ENCODE results near the gene FAM83F. TPM values are rescaled to one million over a fixed set of nuclear protein-coding genes. Genes with fewer than 3 reads are reported as not detected.

Gene FAM83F
- total and polyA plus RNA-seq, 2 donors (not counting 1 experiment from before 2014, with no cell fraction given), result 0.10 TPM; not detected in 1

DNA sequence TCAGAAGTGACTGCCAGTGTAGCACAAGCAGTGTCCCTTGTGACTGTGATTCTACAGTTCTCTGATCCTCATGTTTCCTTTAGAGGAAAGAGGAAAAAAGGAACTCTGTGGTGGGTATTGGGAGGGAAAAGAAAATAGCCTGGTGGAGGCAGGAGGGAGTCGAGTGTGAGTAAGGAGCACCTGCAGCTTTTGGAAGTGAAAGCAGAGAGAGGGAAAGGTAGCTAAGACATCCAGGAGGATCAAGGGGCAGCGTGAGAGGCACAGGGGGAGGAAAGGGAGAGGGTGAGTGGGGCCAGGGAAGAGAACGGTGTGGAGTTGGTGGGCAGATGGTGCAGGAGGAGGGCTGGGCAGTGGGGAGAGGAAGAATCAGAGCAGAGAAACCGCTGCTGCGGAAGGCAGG lies 22.1 kb upstream of the FAM83F start:
- Mint-ChIP-seq H3K4me1 (no peaks in the 10 kb centered on the region), H3K9me3 (ENCODE audit: insufficient read depth) (no peaks in the 10 kb centered on the region), H3K27ac (no peak overlapping the region), H3K27me3 (peaks cover 4% of the 10 kb centered on the region), H3K4me3 (no peak overlapping the region)
- no peaks in the 10 kb centered on the region for H3K9me3 ChIP-seq (ENCODE audit: control extremely low read depth in 1 of 3, control insufficient read depth in 2 of 3, insufficient read depth in 1 of 3, low read length in 2 of 3)
- ChIA-PET POLR2A (no interaction called here), CTCF (interaction anchor here (2.2 kb wide), 1 partner anchor 52 kb away, joined by 4 read pairs; no protein-coding TSS in a partner anchor)
- no peak overlapping the region for H3K27ac ChIP-seq (ENCODE audit: low read length in 2 of 2)
- intact Hi-C loops (cut with micrococcal nuclease), result no loop called here
- H3K4me3 ChIP-seq (ENCODE audit: control extremely low read depth in 1 of 5, extremely low read depth in 1 of 5, insufficient read depth in 1 of 5, low read depth in 2 of 5, low read length in 4 of 5), result no peak overlapping the region
- no peaks in the 10 kb centered on the region for H3K4me1 ChIP-seq (ENCODE audit: control insufficient read depth in 2 of 2, insufficient read depth in 2 of 2, low read length in 2 of 2)
- no peak overlapping the region for H3K4me2 ChIP-seq (replicated peaks; ENCODE audit: low read depth, low read length, poor library complexity, severe bottlenecking)
- H2AFZ ChIP-seq (ENCODE audit: insufficient read depth, low read depth, low read length, poor library complexity, severe bottlenecking), result no peak overlapping the region
- no peak for ATAC-seq (ENCODE audit: low read depth)
- no peaks in the 10 kb centered on the region for H4K20me1 ChIP-seq (ENCODE audit: control insufficient read depth, insufficient read depth, low read length, poor library complexity, severe bottlenecking)
- H3K9ac ChIP-seq (ENCODE audit: low read length), result no peak overlapping the region
- 66% methylated on average over 5 of the region's 5 CpGs for WGBS (ENCODE audit: insufficient coverage)
- H3K79me2 ChIP-seq (ENCODE audit: control insufficient read depth, insufficient read depth, low read length), result no peaks in the 10 kb centered on the region
- no peak for DNase-seq
- no peaks in the 10 kb centered on the region for H3K27me3 ChIP-seq (replicated peaks in 1 of 4; ENCODE audit: control extremely low read depth in 1 of 4, control insufficient read depth in 3 of 4, insufficient read depth in 4 of 4, low read length in 3 of 4)
- TF ChIP-seq, protein P1, sequence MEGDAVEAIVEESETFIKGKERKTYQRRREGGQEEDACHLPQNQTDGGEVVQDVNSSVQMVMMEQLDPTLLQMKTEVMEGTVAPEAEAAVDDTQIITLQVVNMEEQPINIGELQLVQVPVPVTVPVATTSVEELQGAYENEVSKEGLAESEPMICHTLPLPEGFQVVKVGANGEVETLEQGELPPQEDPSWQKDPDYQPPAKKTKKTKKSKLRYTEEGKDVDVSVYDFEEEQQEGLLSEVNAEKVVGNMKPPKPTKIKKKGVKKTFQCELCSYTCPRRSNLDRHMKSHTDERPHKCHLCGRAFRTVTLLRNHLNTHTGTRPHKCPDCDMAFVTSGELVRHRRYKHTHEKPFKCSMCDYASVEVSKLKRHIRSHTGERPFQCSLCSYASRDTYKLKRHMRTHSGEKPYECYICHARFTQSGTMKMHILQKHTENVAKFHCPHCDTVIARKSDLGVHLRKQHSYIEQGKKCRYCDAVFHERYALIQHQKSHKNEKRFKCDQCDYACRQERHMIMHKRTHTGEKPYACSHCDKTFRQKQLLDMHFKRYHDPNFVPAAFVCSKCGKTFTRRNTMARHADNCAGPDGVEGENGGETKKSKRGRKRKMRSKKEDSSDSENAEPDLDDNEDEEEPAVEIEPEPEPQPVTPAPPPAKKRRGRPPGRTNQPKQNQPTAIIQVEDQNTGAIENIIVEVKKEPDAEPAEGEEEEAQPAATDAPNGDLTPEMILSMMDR (IDR thresholded peaks at IDR 0.05), result no peak
- peaks cover 0 to 39% of the 10 kb centered on the region in 2 experiments for H3K36me3 ChIP-seq (replicated peaks in 1 of 2; ENCODE audit: control extremely low read depth in 1 of 2, control insufficient read depth in 1 of 2, extremely low read depth in 1 of 2, insufficient read depth in 2 of 2, low read length in 1 of 2)

DNA sequence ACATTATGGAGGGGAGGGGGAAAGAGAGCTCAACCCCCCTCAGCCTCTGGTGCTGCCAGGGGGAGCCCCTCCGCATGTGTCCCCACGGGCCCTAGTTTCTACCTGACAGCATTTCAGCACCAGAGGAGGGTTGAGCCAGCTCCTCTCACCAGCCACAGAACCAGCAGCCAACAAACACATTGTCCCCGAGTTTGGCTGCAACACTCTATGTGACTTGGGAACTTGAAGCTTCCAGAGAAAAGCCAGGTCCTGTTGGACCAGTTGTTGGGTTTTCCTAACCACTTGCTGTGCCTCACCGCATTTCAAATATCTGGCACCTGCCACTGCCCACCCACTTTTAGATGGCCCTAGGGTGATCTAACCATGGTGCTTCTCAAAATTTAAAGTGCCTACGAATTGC lies 21.1 kb upstream of the FAM83F start:
- Histone ChIP-seq H3K4me2 (replicated peaks; ENCODE audit: low read depth, low read length, poor library complexity, severe bottlenecking) (no peak overlapping the region), H3K27ac (ENCODE audit: low read length in 2 of 2) (no peak overlapping the region), H4K20me1 (ENCODE audit: control insufficient read depth, insufficient read depth, low read length, poor library complexity, severe bottlenecking) (no peaks in the 10 kb centered on the region), H3K9me3 (ENCODE audit: control extremely low read depth in 1 of 3, control insufficient read depth in 2 of 3, insufficient read depth in 1 of 3, low read length in 2 of 3) (no peaks in the 10 kb centered on the region), H3K36me3 (replicated peaks in 1 of 2; ENCODE audit: control extremely low read depth in 1 of 2, control insufficient read depth in 1 of 2, extremely low read depth in 1 of 2, insufficient read depth in 2 of 2, low read length in 1 of 2) (peaks cover 0 to 30% of the 10 kb centered on the region in 2 experiments), H3K9ac (ENCODE audit: low read length) (no peak overlapping the region), H3K27me3 (replicated peaks in 1 of 4; ENCODE audit: control extremely low read depth in 1 of 4, control insufficient read depth in 3 of 4, insufficient read depth in 4 of 4, low read length in 3 of 4) (no peaks in the 10 kb centered on the region), H3K4me1 (ENCODE audit: control insufficient read depth in 2 of 2, insufficient read depth in 2 of 2, low read length in 2 of 2) (no peaks in the 10 kb centered on the region), H3K4me3 (ENCODE audit: control extremely low read depth in 1 of 5, extremely low read depth in 1 of 5, insufficient read depth in 1 of 5, low read depth in 2 of 5, low read length in 4 of 5) (no peak overlapping the region), H3K79me2 (ENCODE audit: control insufficient read depth, insufficient read depth, low read length) (no peaks in the 10 kb centered on the region), H2AFZ (ENCODE audit: insufficient read depth, low read depth, low read length, poor library complexity, severe bottlenecking) (no peak overlapping the region)
- ChIA-PET POLR2A (no interaction called here), CTCF (interaction anchor here (1.0 to 2.2 kb wide), 2 partner anchors 8 to 51 kb away, joined by 4 read pairs; no protein-coding TSS in a partner anchor)
- H3K27me3 Mint-ChIP-seq, result peaks cover 7% of the 10 kb centered on the region
- H3K27ac Mint-ChIP-seq, result no peak overlapping the region
- 79% methylated on average over 5 of the region's 5 CpGs for WGBS (ENCODE audit: insufficient coverage)
- no peaks in the 10 kb centered on the region for H3K4me1 Mint-ChIP-seq
- intact Hi-C loops (cut with micrococcal nuclease), result no loop called here
- no peak for TF ChIP-seq EZH2 (IDR thresholded peaks at IDR 0.05; ENCODE audit: borderline replicate concordance, insufficient read depth, low read depth, low read length, poor library complexity, severe bottlenecking)
- TF ChIP-seq, protein P1 (IDR thresholded peaks at IDR 0.05), result no peak
- H3K4me3 Mint-ChIP-seq, result no peak overlapping the region
- DNase-seq (no peak), ATAC-seq (ENCODE audit: low read depth) (no peak)
- H3K9me3 Mint-ChIP-seq (ENCODE audit: insufficient read depth), result no peaks in the 10 kb centered on the region
